Right forelimb (tissue), 1 donor: ENCODE measurements around the gene KLHDC3.
"Not testable (repeated sequence)": the region's sequence is repeated elsewhere in the genome, so short reads cannot be mapped to it uniquely, and the experiment has no call there.

Experiments used
- DNase-seq: peaks from one replicate; pipeline ENCODE4 v3.0.0-alpha.2; 2018

KLHDC3 gene

GRCh38 chr6:43029120-43029519 lies 15.1 kb downstream of the KLHDC3 start:
- DNase-seq, result no peak

GRCh38 chr6:43032326-43032725 lies 18.3 kb downstream of the KLHDC3 start:
- DNase-seq, result no peak

- DNase-seq, result no peak
Observed at GRCh38 chr6:43033496-43034189, 19.6 kb downstream of the KLHDC3 start.

GRCh38 chr6:43034190-43034525 lies 20.1 kb downstream of the KLHDC3 start:
- DNase-seq, result no peak

- DNase-seq, result no peak
Observed at GRCh38 chr6:43035495-43036194, 21.6 kb downstream of the KLHDC3 start.

GRCh38 chr6:43036712-43037111 lies 22.7 kb downstream of the KLHDC3 start:
- DNase-seq, result no peak

GRCh38 chr6:43037197-43037596 lies 23.1 kb downstream of the KLHDC3 start:
- no peak for DNase-seq

GRCh38 chr6:43037706-43038105 lies 23.7 kb downstream of the KLHDC3 start:
- no peak for DNase-seq

- DNase-seq, result no peak
Observed at GRCh38 chr6:43038727-43039126, 24.7 kb downstream of the KLHDC3 start.

- no peak for DNase-seq
Observed at GRCh38 chr6:43040542-43041257, 26.7 kb downstream of the KLHDC3 start.

- DNase-seq, result not testable (repeated sequence)
Observed at GRCh38 chr6:43041475-43041874, 27.4 kb downstream of the KLHDC3 start.

GRCh38 chr6:43043310-43043709 lies 29.3 kb downstream of the KLHDC3 start:
- no peak for DNase-seq

- no peak for DNase-seq
Observed at GRCh38 chr6:43045371-43045930, 31.4 kb downstream of the KLHDC3 start.

GRCh38 chr6:43047998-43048397 lies 33.9 kb downstream of the KLHDC3 start:
- no peak for DNase-seq

GRCh38 chr6:43050981-43051380 lies 36.9 kb downstream of the KLHDC3 start:
- no peak for DNase-seq

- DNase-seq, result no peak
Observed at GRCh38 chr6:43052225-43052841, 38.3 kb downstream of the KLHDC3 start.

GRCh38 chr6:43052842-43053544 lies 38.9 kb downstream of the KLHDC3 start:
- no peak for DNase-seq

- DNase-seq, result peak; percentile 97
Observed at GRCh38 chr6:43053545-43054205, 39.6 kb downstream of the KLHDC3 start, which contains the start of gene CUL7. Gene CUL7 (minus strand): TSS chr6:43053851. CDS start chr6:43052788, 1,063 bp downstream.

GRCh38 chr6:43054206-43054943 lies 40.3 kb downstream of the KLHDC3 start:
- no peak for DNase-seq

- DNase-seq, result no peak
Observed at GRCh38 chr6:43055966-43056365, 41.9 kb downstream of the KLHDC3 start.

- DNase-seq, result no peak
Observed at GRCh38 chr6:43058531-43058930, 44.5 kb downstream of the KLHDC3 start.
